ENCODE results near the gene EXOC1L. TPM values are rescaled to one million over a fixed set of nuclear protein-coding genes. Genes with fewer than 3 reads are reported as not detected.

Gene EXOC1L
- total and polyA plus RNA-seq, 2 of the 13 experiments (the other 11 are each of a cell fraction or from before 2014, with no cell fraction given) = not detected

- TF ChIP-seq XRCC5 (optimal IDR thresholded peaks at IDR 0.05; ENCODE audit: low read length) = peak; percentile 61
- no peak for TF ChIP-seq SIX1 (CRISPR knock-in tag; IDR thresholded peaks at IDR 0.05; ENCODE audit: borderline replicate concordance)
- TF ChIP-seq ESRRA (CRISPR knock-in tag; IDR thresholded peaks at IDR 0.05; ENCODE audit: low read depth) = no peak
- TF ChIP-seq ERF (CRISPR knock-in tag; IDR thresholded peaks at IDR 0.05) = peak; percentile 78
- TF ChIP-seq ZNF354B (CRISPR knock-in tag; IDR thresholded peaks at IDR 0.05) = no peak
- TF ChIP-seq HNRNPUL1 (IDR thresholded peaks at IDR 0.05; ENCODE audit: low read depth, low read length) = no peak
- TF ChIP-seq MEIS1 (CRISPR knock-in tag; IDR thresholded peaks at IDR 0.05; ENCODE audit: borderline replicate concordance) = peak; percentile 37; the same call in 1 of the 2 replicates
- TF ChIP-seq, protein P1, sequence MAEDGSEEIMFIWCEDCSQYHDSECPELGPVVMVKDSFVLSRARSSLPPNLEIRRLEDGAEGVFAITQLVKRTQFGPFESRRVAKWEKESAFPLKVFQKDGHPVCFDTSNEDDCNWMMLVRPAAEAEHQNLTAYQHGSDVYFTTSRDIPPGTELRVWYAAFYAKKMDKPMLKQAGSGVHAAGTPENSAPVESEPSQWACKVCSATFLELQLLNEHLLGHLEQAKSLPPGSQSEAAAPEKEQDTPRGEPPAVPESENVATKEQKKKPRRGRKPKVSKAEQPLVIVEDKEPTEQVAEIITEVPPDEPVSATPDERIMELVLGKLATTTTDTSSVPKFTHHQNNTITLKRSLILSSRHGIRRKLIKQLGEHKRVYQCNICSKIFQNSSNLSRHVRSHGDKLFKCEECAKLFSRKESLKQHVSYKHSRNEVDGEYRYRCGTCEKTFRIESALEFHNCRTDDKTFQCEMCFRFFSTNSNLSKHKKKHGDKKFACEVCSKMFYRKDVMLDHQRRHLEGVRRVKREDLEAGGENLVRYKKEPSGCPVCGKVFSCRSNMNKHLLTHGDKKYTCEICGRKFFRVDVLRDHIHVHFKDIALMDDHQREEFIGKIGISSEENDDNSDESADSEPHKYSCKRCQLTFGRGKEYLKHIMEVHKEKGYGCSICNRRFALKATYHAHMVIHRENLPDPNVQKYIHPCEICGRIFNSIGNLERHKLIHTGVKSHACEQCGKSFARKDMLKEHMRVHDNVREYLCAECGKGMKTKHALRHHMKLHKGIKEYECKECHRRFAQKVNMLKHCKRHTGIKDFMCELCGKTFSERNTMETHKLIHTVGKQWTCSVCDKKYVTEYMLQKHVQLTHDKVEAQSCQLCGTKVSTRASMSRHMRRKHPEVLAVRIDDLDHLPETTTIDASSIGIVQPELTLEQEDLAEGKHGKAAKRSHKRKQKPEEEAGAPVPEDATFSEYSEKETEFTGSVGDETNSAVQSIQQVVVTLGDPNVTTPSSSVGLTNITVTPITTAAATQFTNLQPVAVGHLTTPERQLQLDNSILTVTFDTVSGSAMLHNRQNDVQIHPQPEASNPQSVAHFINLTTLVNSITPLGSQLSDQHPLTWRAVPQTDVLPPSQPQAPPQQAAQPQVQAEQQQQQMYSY (CRISPR knock-in tag; IDR thresholded peaks at IDR 0.05) = 0 out of 2 replicates have a peak, but pooled peaks have one; percentile 24
- no peak for TF ChIP-seq ZNF121 (CRISPR knock-in tag; IDR thresholded peaks at IDR 0.05)
- TF ChIP-seq, protein P2, sequence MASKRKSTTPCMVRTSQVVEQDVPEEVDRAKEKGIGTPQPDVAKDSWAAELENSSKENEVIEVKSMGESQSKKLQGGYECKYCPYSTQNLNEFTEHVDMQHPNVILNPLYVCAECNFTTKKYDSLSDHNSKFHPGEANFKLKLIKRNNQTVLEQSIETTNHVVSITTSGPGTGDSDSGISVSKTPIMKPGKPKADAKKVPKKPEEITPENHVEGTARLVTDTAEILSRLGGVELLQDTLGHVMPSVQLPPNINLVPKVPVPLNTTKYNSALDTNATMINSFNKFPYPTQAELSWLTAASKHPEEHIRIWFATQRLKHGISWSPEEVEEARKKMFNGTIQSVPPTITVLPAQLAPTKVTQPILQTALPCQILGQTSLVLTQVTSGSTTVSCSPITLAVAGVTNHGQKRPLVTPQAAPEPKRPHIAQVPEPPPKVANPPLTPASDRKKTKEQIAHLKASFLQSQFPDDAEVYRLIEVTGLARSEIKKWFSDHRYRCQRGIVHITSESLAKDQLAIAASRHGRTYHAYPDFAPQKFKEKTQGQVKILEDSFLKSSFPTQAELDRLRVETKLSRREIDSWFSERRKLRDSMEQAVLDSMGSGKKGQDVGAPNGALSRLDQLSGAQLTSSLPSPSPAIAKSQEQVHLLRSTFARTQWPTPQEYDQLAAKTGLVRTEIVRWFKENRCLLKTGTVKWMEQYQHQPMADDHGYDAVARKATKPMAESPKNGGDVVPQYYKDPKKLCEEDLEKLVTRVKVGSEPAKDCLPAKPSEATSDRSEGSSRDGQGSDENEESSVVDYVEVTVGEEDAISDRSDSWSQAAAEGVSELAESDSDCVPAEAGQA (IDR thresholded peaks at IDR 0.05; ENCODE audit: low read depth) = peak; percentile 36; the same call in 1 of the 2 replicates
- TF ChIP-seq, protein P2 (CRISPR knock-in tag; IDR thresholded peaks at IDR 0.05; ENCODE audit: borderline replicate concordance) = no peak
- TF ChIP-seq MAF1 (CRISPR knock-in tag; IDR thresholded peaks at IDR 0.05; ENCODE audit: borderline replicate concordance) = 0 out of 2 replicates have a peak, but pooled peaks have one; percentile 57
- TF ChIP-seq HNRNPK (IDR thresholded peaks at IDR 0.05; ENCODE audit: low read depth, low read length, poor library complexity, severe bottlenecking) = no peak
- no peak for TF ChIP-seq RCOR2 (CRISPR knock-in tag; IDR thresholded peaks at IDR 0.05)
- no peak for TF ChIP-seq AGO1 (IDR thresholded peaks at IDR 0.05; ENCODE audit: low read depth, low read length, poor library complexity, severe bottlenecking)
- TF ChIP-seq ZNF740 (CRISPR knock-in tag; IDR thresholded peaks at IDR 0.05) = no peak
- no peak for TF ChIP-seq SCMH1 (CRISPR knock-in tag; IDR thresholded peaks at IDR 0.05; ENCODE audit: borderline replicate concordance)
- no peak for TF ChIP-seq CEBPB (IDR thresholded peaks at IDR 0.05; ENCODE audit: borderline replicate concordance, low read depth, low read length)
- TF ChIP-seq PAWR (CRISPR knock-in tag; IDR thresholded peaks at IDR 0.05; ENCODE audit: borderline replicate concordance) = no peak
- peak; percentile 34 for TF ChIP-seq MED8 (CRISPR knock-in tag; IDR thresholded peaks at IDR 0.05; ENCODE audit: insufficient replicate concordance)
Measured at GRCh38 chr4:55853484-55854046, 34.0 kb downstream of the EXOC1L start, which contains the start of gene EXOC1 (continued).

Measured in HepG2 (cell line).